Hepatocyte (in vitro differentiated cells): ENCODE measurements around the gene SYNJ2.
"Not testable (repeated sequence)": the region's sequence is repeated elsewhere in the genome, so short reads cannot be mapped to it uniquely, and the experiment has no call there.

Experiments
- CTCF ChIP-seq: fragments of 200-600 bp; sonication (generic); IDR thresholded peaks from 2 replicates; pipeline ENCODE4 v1.5.1; 2016; ENCODE audit warnings: antibody characterized with exemption, mild to moderate bottlenecking; ENCODE audit not compliant: poor library complexity
- EZH2 ChIP-seq: fragments of 200-600 bp; sonication (generic); IDR thresholded peaks from 2 replicates; pipeline ENCODE4 v1.6.1; 2016; ENCODE audit warnings: antibody characterized with exemption, mild to moderate bottlenecking, borderline replicate concordance
- EZH2phosphoT487 ChIP-seq: fragments of 200-600 bp; sonication (generic); IDR thresholded peaks from one replicate; pipeline ENCODE4 v1.6.1; 2018; ENCODE audit warnings: antibody characterized with exemption, mild to moderate bottlenecking, low read depth, moderate library complexity; ENCODE audit not compliant: unreplicated experiment, severe bottlenecking

- TF ChIP-seq CTCF, EZH2, EZH2phosphoT487: not testable (repeated sequence)
These were observed 41.2 kb upstream of the SYNJ2 start for GRCh38 chr6:157940375-157941036.
